ENCODE results near the gene MTMR11.
"Not testable (repeated sequence)": the region's sequence is repeated elsewhere in the genome, so short reads cannot be mapped to it uniquely, and the experiment has no call there.

The MTMR11 gene, protein sequence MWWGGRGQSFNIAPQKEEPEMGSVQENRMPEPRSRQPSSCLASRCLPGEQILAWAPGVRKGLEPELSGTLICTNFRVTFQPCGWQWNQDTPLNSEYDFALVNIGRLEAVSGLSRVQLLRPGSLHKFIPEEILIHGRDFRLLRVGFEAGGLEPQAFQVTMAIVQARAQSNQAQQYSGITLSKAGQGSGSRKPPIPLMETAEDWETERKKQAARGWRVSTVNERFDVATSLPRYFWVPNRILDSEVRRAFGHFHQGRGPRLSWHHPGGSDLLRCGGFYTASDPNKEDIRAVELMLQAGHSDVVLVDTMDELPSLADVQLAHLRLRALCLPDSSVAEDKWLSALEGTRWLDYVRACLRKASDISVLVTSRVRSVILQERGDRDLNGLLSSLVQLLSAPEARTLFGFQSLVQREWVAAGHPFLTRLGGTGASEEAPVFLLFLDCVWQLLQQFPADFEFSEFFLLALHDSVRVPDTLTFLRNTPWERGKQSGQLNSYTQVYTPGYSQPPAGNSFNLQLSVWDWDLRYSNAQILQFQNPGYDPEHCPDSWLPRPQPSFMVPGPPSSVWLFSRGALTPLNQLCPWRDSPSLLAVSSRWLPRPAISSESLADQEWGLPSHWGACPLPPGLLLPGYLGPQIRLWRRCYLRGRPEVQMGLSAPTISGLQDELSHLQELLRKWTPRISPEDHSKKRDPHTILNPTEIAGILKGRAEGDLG

DNA sequence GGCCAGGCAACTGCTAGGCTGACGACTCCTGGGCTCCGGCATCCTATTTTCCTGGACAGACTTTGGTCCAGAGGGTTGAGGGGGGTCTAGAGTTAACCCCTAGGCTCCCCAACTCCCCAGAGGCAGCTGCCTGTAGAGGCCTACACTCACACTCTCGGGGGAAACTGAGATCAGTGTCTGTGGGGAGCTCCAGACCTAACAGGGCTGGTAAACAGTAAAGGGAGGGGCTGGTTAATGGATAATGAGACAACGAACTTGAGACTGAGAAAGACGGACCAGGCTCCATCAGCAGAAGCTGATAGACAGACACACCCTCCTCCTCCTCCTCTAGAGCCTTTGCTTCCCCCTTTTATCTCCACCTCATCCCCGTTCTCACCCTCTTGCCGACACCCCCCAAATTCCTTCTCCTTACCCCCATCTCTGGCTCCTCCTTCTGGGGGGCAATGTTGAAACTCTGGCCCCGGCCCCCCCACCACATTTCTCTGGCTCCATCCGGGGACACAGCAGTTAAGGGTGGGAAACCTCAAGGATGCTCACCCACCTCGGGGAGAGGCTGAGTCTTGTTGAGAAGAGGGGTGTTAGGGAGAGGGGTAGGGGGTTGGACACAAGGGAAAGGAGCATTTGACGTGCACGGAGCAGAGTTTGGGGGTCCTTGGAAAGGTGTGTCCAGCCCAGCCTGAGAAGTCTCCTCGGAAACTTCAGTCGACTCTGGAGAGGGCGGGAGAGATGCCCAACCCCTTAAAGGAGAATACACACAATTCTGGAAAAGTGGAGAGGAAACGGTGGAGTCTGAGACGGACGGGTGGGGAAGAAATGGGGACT is at the start of gene MTMR11:
Gene MTMR11 (minus strand): TSS at position 710 of the 822 bp plus-strand sequence. CDS start 232 bp downstream, at position 478.
- peak in 1 of 3 experiments; percentile 55 for DNase-seq

DNA sequence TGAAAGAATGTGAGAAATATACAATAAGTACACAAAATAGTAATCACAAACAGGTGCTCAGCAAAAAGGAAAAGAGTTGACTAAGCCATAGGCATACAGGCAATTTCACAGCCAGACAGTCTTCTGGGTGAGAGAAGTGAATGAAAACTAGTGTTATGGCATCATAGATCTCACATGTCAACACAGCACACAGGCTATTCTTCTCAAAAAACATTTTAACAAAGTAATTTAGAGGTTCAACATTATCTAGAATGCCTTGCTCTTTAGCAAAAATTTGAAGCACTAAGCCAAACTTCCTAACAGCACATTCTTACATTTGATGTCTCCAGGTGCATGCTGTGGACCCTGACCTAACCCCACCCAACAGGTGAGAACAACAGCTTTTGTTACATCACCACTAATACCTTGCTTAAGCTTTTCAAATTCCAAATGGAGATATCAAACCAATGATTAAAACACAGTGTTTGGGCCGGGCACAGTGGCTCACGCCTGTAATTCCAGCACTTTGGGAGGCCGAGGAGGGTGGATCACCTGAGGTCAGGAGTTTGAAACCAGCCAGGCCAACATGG is 43.4 kb upstream of the MTMR11 start:
- DNase-seq: no peak

DNA sequence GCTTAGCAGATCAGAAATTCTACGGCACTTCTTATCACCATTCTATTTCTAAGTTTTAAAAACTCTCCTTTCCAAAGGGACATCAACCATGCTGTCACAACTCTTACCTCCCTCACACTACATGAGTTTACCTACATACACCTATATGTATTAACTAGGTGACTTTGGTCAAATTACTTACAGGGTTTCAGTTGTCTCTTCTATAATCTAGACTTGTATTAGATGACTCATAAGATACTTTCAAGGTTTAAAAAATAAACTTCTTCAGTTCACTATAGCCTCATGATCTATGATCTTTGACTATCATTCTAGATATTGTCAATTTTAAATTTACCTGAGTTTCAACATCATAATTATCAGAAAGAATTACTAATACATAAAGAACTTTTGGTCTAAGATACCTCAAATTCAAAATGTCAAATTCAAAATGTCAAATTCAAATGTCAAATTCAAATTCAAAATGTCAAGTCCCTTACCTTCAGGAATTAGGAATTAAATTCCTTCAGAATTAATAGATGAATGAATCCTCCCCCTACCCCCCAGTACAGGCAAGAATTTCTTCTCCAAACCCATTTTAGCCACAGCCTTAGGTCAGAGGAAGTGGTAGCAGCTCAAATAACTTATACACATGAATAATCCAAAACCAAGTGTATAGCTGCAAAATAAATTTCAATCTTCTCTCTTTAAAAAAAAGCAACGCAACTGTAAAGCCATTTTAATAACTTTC is 42.7 kb upstream of the MTMR11 start:
- no peak for DNase-seq

GRCh38 chr1:149978547-149979023 is 41.9 kb upstream of the MTMR11 start:
- no peak for DNase-seq

DNA sequence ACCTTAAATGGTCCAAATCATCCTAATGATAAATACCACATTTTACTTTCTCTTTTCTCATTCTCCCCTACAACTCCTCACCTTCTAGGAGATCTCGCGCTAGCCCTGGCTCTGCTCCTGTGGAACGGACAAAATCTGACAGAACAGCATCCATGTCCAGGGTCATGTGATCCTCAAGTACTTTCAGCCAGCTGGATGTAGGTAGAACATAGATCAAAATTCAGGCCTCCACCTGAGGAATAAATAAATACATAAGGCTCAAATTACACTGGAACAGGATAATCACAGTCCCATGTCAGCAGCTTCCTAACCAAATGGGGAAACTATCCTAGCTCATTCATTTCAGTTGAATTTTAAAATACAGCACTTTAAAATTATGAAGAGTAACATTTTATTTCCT is 40.7 kb upstream of the MTMR11 start:
- DNase-seq: peak; percentile 19 to 94 (median 77)

GRCh38 chr1:149972547-149972946 is 35.9 kb upstream of the MTMR11 start:
- DNase-seq: no peak

DNA sequence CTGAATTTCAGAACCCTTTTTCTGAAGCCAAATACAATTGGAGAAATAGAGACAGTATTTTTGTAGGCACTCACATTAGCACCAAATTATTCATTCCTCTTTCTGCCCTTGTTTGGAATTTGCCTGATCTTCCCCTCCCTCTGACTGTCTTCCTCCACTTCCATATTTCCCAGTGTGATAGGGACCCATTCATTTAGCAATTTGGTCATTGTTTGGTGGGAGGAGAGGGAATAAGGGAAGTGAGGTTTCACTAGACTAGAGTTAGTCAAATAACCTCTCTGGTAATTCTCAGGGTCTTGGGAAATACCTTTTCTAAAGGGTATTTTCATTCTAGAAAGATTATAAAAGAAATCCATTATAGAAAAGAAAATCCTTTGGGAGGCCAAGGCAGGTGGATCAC is 31.0 kb upstream of the MTMR11 start:
- no peak for DNase-seq

DNA sequence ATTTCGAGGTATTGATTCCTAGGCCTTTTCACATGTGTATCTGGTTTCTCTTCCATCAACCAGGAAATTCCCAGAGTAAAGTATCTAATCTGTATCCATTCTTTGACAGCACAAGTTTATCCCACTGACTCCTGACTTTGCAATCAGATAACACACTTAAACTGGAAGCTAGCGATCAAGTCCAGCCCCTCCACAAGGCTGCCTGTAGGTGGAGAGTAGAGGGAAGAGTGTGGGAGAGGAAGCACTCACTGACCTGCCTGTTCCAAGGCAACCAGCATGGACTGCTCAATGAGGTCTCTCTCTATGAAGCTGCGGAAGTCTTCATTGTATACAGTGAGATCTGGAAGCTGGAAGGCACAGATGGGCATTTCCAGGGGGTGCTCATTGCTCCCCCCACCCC is 30.4 kb upstream of the MTMR11 start:
- DNase-seq: no peak

DNA sequence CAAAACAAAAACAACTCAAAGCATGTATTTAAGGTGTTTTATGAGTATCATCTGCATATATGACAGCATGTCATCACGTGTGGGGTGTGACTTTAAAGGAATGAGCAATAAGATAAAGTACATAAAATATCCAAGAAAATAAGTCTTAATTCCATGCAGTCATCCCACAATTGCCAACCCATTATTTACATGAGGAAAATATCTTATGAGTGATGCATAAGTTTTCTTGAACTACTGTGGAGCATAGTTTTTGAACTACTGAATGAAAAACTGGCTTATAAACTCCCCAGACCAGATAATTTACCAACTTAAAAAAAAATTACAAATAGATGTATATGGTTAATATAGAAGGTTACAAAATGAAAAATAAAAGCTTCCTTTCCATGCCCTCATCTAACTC is 29.7 kb upstream of the MTMR11 start:
- DNase-seq: no peak

DNA sequence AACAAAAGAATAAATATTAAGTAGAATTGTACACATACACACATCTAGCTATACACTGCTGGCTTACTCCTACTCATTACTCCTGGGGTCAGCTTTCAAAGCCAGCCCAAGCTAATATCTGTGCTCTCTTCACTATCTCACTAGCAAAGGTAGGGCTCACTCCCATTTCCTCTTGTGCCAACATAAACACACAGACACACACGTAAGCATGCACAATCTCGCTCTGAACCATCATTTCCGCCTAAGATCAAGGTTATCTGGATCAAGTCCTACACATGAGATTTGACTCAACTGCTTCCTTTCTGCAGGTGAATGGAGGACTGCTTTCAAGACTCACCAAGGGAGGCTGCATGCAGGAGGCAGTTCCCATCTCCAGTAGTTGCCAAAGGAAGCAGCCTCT is 28.8 kb upstream of the MTMR11 start:
- no peak for DNase-seq

DNA sequence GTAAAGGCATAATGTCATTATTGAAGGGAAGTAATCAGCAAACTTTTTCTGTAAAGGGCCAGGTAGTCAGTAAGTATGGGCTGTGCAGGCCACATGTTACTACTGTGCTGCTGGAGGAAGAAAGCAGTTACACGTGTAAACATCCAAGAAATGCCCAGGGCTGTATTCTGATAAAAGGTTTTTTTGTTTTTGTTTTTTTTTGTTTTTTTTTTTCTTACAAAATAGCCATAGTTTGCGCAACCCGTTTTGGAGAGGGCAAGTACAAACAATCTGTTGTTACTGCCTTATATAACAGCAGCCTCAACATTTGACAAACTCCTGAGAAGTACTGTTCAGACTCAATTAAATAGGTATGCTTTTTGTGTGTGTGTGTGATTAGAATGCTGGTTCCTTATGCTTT is 26.7 kb upstream of the MTMR11 start:
- no peak for DNase-seq

- no peak for DNase-seq
These were observed 26.1 kb upstream of the MTMR11 start for GRCh38 chr1:149962736-149963135.

DNA sequence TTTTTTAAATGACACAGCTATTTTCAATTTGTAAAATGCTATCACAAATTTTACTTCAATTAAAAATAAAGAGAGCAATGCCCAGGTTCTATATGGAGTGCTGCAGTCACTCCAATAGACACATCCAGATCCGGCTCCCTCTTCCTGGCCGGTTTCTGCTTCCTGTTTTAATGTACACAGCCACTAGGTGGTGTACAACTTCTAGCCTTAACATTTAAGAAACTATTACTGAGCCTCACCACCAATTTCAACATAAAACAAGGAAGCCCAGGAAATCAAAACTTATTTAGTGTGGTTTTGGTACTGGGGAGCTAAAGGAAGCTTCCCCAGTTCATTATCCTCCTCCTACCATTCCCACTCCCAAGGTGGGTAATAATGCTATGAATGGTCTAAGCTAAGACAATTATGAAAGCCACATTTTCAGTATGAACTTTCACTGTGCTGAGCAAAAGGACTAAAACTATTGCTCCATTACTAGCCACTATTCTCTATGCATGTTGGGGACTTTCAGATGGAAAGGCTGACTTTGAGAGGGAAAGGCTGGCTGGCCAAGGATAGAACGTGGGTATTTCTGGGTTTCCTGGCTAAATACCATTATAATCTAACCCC is 25.5 kb upstream of the MTMR11 start:
- DNase-seq: peak; percentile 62 to 85 (median 79)

DNA sequence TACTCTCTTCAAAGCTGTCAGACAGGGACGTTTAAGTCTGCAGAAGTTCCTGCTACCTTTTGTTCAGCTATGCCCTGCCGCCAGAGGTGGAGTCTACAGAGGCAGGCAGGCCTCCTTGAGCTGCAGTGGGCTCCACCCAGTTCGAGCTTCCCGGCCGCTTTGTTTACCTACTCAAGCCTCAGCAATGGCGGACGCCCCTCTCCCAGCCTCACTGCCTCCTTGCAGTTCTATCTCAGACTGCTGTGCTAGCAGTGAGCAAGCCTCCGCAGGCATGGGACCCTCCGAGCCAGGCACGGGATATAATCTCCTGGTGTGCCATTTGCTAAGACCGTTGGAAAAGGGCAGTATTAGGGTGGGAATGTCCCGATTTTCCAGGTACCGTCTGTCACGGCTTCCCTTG is 20.9 kb upstream of the MTMR11 start:
- DNase-seq: not testable (repeated sequence)

DNA sequence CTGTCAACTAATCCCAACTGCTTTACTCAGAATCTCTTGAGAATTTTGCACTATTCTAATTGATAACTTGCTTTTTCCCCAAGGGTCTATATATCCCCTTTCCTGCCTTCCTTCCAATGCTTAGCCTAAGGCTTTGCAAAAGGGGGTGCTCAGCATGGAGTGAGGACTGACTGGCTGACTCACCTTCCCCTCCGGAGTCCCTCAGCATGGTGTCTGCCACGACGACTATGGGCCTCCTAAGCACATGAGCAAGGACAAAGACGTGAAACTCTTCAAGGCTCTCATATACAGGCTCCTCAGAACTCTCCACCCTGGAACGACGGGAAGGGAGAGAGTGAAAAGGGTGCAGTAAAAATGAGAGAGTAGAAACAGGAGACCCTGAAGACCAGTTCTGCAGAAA is 13.2 kb upstream of the MTMR11 start:
- no peak for DNase-seq

DNA sequence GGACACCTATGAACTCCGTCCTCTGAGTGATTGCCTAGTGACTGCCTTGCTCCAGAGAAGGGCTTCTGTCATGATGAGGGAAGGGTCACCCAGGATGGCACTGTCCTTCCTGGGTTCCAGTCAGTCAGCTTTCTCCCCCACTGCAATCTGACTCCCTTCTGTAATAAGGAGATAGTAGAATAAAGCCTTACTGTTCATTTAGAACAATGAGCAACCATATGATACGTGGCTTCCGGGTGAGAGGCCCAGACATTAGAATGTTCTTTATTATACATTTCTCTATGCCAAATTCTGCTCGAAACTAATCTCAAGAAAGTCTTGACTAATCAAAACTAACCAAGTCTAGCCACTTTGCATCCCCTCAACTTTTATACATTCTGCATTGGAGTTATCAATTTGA is 8.5 kb upstream of the MTMR11 start:
- DNase-seq: no peak

GRCh38 chr1:149942885-149943284 is 6.2 kb upstream of the MTMR11 start:
- no peak for DNase-seq

DNA sequence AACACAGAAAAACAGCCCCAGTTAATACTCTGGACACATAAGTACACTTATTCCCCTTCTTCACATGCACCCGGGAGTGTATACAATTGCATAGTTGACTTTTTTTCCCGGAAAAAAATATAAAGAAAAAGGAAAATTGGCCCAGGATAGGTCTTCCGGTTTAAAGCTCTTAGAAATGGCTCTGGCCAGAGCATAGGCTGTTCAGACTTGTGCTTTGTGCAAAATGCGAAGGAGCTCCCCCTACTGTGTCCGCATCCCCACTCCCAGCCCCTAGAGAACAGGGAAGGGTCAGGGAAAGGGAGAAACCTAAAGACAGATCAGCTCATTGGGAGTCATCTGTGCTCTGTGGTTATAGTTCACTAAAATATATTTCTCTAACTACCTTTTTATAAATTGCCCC is 5.5 kb upstream of the MTMR11 start:
- peak in 2 of 3 experiments; percentile 11 to 39 for DNase-seq

- no peak for DNase-seq
These were observed 3.7 kb upstream of the MTMR11 start for GRCh38 chr1:149940427-149940826.

DNA sequence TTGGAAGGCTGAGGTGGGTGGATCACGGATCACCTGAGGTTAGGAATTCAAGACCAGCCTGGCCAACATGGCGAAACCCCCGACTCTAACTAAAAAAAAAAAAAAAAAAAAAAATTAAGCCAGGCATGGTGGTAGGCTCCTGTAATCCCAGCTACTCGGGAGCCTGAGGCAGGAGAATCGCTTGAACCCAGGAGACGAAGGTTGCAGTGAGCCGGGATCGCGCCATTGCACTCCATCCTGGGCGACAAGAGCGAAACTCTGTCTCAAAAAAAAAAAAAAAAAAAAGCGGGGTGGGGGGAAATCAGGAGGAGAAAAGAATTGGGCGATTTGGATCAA is 2.0 kb upstream of the MTMR11 start:
- DNase-seq: not testable (repeated sequence)

GRCh38 chr1:149937759-149938158 is 1.1 kb upstream of the MTMR11 start:
- DNase-seq: no peak
